Measurements from ENCODE around the gene SERINC1. TPM values are rescaled to one million over a fixed set of nuclear protein-coding genes. Genes with fewer than 3 reads are reported as not detected.

The SERINC1 gene
- total RNA-seq, 1 donor from 2014 or later, result 51.3 TPM

DNA sequence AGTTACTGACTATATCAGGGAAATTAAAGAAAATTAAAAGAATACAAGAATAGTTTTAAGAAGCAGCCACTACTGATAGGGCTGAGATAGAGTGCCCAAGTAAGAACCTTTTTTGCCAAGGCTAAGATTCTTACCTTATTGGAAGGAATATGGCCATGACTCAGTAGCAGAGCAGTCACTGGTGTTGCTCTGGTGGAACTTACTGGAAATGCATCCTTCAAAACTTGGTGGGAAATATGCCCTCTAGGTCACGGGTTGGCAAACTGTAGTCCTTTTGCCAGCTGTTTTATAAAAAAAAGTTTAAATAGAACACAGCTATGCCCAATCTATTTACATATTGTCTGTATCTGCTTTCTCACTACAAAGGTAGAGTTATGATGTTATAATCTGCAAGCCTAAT, 66.2 kb downstream of the SERINC1 start:
- no peak for ATAC-seq (ENCODE audit: low read depth)
- TF ChIP-seq, protein P1, sequence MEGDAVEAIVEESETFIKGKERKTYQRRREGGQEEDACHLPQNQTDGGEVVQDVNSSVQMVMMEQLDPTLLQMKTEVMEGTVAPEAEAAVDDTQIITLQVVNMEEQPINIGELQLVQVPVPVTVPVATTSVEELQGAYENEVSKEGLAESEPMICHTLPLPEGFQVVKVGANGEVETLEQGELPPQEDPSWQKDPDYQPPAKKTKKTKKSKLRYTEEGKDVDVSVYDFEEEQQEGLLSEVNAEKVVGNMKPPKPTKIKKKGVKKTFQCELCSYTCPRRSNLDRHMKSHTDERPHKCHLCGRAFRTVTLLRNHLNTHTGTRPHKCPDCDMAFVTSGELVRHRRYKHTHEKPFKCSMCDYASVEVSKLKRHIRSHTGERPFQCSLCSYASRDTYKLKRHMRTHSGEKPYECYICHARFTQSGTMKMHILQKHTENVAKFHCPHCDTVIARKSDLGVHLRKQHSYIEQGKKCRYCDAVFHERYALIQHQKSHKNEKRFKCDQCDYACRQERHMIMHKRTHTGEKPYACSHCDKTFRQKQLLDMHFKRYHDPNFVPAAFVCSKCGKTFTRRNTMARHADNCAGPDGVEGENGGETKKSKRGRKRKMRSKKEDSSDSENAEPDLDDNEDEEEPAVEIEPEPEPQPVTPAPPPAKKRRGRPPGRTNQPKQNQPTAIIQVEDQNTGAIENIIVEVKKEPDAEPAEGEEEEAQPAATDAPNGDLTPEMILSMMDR (IDR thresholded peaks at IDR 0.05), result no peak
- Mint-ChIP-seq H3K27me3 (no peaks in the 10 kb centered on the region), H3K4me3 (no peak overlapping the region), H3K36me3 (ENCODE audit: low read depth) (no peaks in the 10 kb centered on the region), H3K9me3 (no peaks in the 10 kb centered on the region), H3K27ac (no peak overlapping the region), H3K4me1 (peaks cover 33% of the 10 kb centered on the region)
- DNase-seq, result no peak
- intact Hi-C loops (cut with micrococcal nuclease), result no loop called here
- CTCF ChIA-PET, result interaction anchor here (1.3 kb wide), 1 partner anchor 126 kb away, joined by 3 read pairs; no protein-coding TSS in a partner anchor
- POLR2A ChIA-PET, result interaction anchor here (0.6 kb wide), 2 partner anchors 31 to 47 kb away, joined by 3 to 4 read pairs; no protein-coding TSS in a partner anchor

DNA sequence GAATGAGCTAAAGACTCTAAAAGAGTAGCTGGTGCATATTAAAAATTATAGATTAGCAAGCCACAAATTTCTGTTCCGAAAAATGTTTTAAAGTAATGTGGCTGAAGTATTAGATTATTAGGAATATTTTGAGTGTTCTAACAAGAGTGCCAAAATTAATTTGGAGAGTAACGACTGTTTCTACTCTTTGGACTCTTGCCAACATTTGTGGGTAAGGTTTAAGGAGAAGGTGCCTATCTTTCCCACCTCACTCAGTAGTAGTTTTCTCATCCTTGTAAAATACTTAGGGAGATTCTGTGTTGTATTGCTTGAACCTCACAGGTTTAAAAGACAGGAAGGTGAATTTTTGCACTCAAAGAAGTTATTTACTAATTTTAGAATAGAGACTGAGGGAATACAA, 67.2 kb downstream of the SERINC1 start:
- POLR2A ChIA-PET, result no interaction called here
- no peak overlapping the region for H3K4me3 Mint-ChIP-seq
- TF ChIP-seq, protein P1 (IDR thresholded peaks at IDR 0.05), result no peak

DNA sequence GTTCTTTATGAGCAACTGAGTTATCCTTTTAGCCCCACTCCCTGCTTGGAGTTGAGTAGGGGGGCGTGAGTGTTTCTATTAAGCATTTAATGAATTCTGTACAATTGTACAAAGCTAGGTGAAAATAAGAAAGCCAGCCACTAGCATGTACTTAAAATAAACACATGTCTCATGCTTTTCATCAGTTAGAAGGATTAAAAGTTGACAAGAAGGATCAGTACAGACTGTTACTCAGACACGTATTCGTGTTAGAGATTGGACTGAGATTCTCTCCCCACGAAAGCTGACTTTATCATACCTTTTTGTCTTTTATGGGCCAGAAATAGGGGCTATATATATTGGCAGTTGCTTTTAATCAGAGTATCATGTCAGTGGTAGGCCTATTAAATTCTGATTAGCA, 70.5 kb downstream of the SERINC1 start:
- DNase-seq (no peak), ATAC-seq (ENCODE audit: low read depth) (no peak)
- TF ChIP-seq, protein P1 (IDR thresholded peaks at IDR 0.05), result no peak
- H3K4me1 Mint-ChIP-seq, result peaks cover 27% of the 10 kb centered on the region
- peak overlapping the region; percentile 95 for H3K4me3 Mint-ChIP-seq
- no peak overlapping the region for H3K27ac Mint-ChIP-seq
- H3K36me3 Mint-ChIP-seq (ENCODE audit: low read depth), result peaks cover 2% of the 10 kb centered on the region
- H3K9me3 Mint-ChIP-seq, result no peaks in the 10 kb centered on the region
- CTCF ChIA-PET, result interaction anchor here (1.5 kb wide), 1 partner anchor 129 kb away, joined by 4 read pairs; no protein-coding TSS in a partner anchor
- no peaks in the 10 kb centered on the region for H3K27me3 Mint-ChIP-seq
- intact Hi-C loops (cut with micrococcal nuclease), result no loop called here
- POLR2A ChIA-PET, result interaction anchor here (1.6 kb wide), 1 partner anchor 70 kb away, joined by 8 read pairs; the partner anchor contains the start of gene SERINC1

More for the DNA sequence above, 67.2 kb downstream of the SERINC1 start:
- Mint-ChIP-seq H3K27me3 (no peaks in the 10 kb centered on the region), H3K36me3 (ENCODE audit: low read depth) (peaks cover 2% of the 10 kb centered on the region), H3K4me1 (peaks cover 35% of the 10 kb centered on the region), H3K9me3 (no peaks in the 10 kb centered on the region), H3K27ac (no peak overlapping the region)
- DNase-seq (no peak), ATAC-seq (ENCODE audit: low read depth) (no peak)
- CTCF ChIA-PET, result interaction anchor here (1.0 to 1.3 kb wide), 2 partner anchors 88 to 127 kb away, joined by 3 read pairs; no protein-coding TSS in a partner anchor
- intact Hi-C loops (cut with micrococcal nuclease), result no loop called here

DNA sequence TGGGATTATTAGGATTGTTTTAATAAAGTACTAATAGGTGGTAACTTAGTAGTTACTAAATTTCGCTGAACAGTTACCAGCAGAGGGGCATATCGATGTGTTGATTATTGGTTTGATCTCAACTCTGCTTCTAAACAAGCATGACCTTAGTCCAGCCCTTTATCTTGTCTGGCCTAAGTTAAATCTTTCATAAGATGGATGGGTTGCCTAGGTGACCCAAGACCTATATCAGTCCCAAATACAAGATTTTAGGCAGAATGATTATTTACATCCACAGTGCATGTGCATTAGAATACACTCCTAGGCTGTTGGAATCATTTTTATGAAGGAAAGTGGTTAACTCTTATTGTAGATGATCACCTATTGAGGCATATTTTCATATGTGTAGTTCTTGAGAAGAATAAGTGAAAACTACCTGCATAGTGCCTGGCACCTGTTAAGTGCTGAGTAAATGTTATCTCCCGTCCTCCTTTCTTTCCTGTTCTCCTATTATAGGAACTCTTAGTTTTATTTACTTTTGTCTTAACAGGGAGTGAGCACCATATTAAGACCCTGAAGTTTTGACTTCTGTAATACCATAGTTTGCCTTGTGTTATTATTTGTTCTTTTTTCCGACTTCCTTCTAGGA, 71.0 kb downstream of the SERINC1 start:
- ChIA-PET POLR2A (no interaction called here), CTCF (no interaction called here)
- H3K27me3 Mint-ChIP-seq, result no peaks in the 10 kb centered on the region
- H3K27ac Mint-ChIP-seq, result peak overlapping the region; percentile 88
- peaks cover 2% of the 10 kb centered on the region for H3K36me3 Mint-ChIP-seq (ENCODE audit: low read depth)
- ATAC-seq (ENCODE audit: low read depth), result no peak
- intact Hi-C loops (cut with micrococcal nuclease), result no loop called here
- no peaks in the 10 kb centered on the region for H3K9me3 Mint-ChIP-seq
- TF ChIP-seq, protein P1 (IDR thresholded peaks at IDR 0.05), result no peak
- H3K4me3 Mint-ChIP-seq, result peak overlapping the region; percentile 95
- peaks cover 23% of the 10 kb centered on the region for H3K4me1 Mint-ChIP-seq
- no peak for DNase-seq

DNA sequence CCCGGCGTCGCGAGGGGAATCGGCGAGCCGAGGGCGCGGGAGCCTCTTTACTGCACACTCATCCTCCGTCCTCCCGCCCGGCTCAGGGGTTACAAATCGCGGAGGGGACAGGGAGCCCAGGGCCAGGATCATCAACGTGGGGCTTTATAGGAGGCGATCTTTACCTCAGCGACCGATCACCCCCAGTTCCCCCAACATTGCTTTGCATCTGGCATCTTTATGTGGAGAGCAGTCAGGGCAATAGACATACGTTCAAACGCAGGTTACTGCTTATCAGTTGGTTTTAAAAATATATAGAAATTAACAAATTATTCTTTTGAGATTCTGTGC, 71.5 kb downstream of the SERINC1 start:
- no peak for ATAC-seq (ENCODE audit: low read depth)

More for the DNA sequence above, 71.5 kb downstream of the SERINC1 start:
- H3K9me3 Mint-ChIP-seq, result no peaks in the 10 kb centered on the region
- intact Hi-C loops (cut with micrococcal nuclease), result no loop called here
- H3K27me3 Mint-ChIP-seq, result no peaks in the 10 kb centered on the region
- CTCF ChIA-PET, result interaction anchor here (0.9 kb wide), 1 partner anchor 18 kb away, joined by 3 read pairs; no protein-coding TSS in a partner anchor
- TF ChIP-seq, protein P1 (IDR thresholded peaks at IDR 0.05), result no peak
- peak overlapping the region; percentile 88 for H3K27ac Mint-ChIP-seq
- peaks cover 23% of the 10 kb centered on the region for H3K4me1 Mint-ChIP-seq
- POLR2A ChIA-PET, result interaction anchor here (0.8 to 1.5 kb wide), 2 partner anchors 72 to 349 kb away, joined by 3 to 16 read pairs; partner anchors contain the start of gene SERINC1
- peak overlapping the region; percentile 95 for H3K4me3 Mint-ChIP-seq
- no peak for DNase-seq
- H3K36me3 Mint-ChIP-seq (ENCODE audit: low read depth), result peaks cover 2% of the 10 kb centered on the region
